Colon (tissue), 2 donors: ENCODE results near the gene CLEC9A.

Experiments
- FAIRE-seq: peaks from 2 replicates; lab custom pipeline; 2012; peaks lifted over from hg19 to GRCh38; lab: Jason Lieb, UNC
- donor health status: control.
- donor health status: control.

Gene CLEC9A

DNA sequence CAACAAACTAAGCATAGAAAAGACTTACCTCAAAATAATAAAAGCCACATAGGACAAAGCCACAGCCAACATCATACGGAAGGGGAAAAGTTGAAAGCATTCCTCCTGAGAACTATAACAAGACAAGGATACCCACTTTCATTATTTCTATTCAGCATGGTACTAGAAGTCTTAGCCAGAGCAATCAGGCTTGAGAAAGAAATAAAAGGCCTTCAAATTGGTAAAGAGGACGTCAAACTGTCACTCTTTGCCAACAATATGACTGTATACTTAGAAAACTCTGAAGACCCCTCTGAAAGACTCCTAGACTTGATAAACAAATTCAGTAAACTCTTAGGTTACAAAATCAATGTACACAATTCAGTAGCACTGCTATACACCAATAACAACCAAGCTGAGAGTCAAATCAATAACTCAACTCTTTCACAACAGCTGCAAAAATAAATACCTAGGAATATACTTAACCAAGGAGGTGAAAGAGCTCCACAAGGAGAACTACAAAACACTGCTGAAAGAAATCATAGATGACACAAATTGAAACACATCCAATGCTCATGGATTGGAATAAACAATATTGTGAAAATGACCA lies 79.9 kb downstream of the CLEC9A start:
- FAIRE-seq = no peak

DNA sequence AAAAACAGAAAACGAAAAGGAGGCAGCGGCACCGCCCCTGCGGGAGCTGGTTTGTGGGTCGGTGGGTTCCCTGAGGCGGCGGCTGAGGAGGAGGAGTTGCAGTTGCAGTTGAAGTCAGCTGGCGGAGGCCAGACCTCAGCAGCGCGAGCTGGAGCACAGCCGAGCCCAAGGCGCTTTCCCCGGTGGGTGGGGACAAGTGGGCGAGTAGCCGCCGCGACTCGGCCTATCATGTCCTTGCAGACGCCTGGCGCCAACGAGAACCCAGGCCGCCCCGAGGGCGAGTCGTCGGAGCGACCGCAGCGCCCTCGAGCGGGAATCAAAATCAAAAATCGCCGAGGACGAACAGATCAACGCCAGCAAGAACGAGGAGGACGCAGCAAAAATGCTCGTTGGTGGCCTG lies 81.0 kb downstream of the CLEC9A start:
- no peak for FAIRE-seq

DNA sequence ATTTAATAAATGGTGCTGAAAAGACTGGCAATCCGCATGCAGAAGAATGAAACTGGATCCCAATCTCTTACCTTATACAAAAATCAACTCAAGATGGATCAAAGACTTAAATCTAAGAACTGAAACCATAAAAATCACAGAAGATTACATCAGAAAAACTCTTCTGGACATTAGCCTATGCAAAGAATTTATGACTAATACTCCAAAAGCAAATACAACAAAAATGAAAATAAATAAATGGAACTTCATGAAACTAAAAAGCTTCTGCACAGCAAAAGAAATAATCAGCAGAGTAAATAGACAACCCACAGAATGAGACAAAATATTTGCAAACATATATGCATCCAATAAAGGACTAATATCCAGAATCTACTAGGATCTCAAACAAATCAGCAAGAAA lies 82.6 kb downstream of the CLEC9A start:
- no peak for FAIRE-seq

DNA sequence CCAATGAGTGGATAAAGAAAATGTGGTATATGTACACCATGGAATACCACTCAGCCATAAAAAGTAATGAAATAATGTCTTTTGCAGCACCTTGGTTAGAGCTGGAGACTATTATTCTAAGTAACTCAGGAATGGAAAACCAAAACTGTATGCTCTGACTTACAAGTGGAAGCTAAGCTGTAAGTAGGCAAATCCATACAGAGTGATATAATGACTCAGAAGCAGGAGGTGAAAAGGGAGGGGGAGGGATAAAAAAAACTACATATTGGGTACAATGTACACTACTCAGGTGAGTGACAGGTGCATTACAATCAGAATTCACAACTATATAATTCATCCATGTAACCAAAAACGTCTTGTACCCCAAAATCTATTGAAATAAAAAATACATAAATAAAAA lies 83.4 kb downstream of the CLEC9A start:
- FAIRE-seq = no peak

DNA sequence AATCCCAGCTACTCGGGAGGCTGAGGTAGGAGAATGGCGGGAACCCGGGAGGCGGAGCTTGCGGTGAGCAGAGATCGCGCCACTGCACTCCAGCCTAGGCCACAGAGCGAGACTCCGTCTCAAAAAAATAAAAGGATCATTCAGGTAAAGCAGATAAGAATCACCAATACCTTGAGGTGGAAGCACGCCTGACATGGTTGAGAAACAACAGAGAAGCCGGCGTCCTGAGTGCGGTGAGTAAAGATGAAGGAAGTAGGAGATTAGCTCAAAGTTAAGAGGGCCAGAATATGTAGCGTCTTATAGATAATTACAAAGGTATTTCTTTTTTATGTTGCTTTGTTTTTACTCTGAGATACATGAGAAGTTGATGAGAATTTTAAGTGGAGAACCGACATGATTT lies 84.8 kb downstream of the CLEC9A start:
- FAIRE-seq = no peak
